HFFc6 (cell line): Measurements from ENCODE around the gene LELP1. TPM values are rescaled to one million over a fixed set of nuclear protein-coding genes. Genes with fewer than 3 reads are reported as not detected.

Experiments used
- DNase-seq: peaks from one replicate; pipeline ENCODE4 v3.0.0-alpha.2; 2018
- H3K27ac Mint-ChIP-seq: 2 replicates; pipeline ENCODE4 v1.8.0; 2020; ENCODE audit warnings: mild to moderate bottlenecking, mixed read lengths
- H3K27me3 Mint-ChIP-seq: 2 replicates; pipeline ENCODE4 v1.8.0; 2021; ENCODE audit warnings: mild to moderate bottlenecking, moderate library complexity, mixed read lengths; ENCODE audit not compliant: insufficient read depth
- H3K36me3 Mint-ChIP-seq: 2 replicates; pipeline ENCODE4 v1.8.0; 2021; ENCODE audit warnings: low read depth, mixed read lengths
- H3K4me1 Mint-ChIP-seq: 2 replicates; pipeline ENCODE4 v1.8.0; 2020; ENCODE audit warnings: low read depth, mixed read lengths
- H3K4me3 Mint-ChIP-seq: 2 replicates; pipeline ENCODE4 v1.8.0; 2020; ENCODE audit warnings: mild to moderate bottlenecking, moderate library complexity, mixed read lengths
- H3K9me3 Mint-ChIP-seq: 2 replicates; pipeline ENCODE4 v1.8.0; 2020; ENCODE audit warnings: mild to moderate bottlenecking, mixed read lengths
- CTCF ChIP-seq: fragments of 200-600 bp; sonication (generic); IDR thresholded peaks from 2 replicates; pipeline ENCODE4 v1.5.0; 2021; ENCODE audit warnings: antibody characterized with exemption, mild to moderate bottlenecking
- total RNA-seq, 6 experiments: library from RNA; stranded (reverse); fragmentation: NEBNext Ultra II Directional; extraction: Animal tissue kit (Norgen Biotek cat#: 25700); gene quantifications; 2 replicates in 1 of 6; 3 replicates in 5 of 6; pipeline ENCODE4 v1.2.3, GENCODE V29; 2021

Gene LELP1
- total RNA-seq, 6 experiments from 2014 or later, result not detected

DNA sequence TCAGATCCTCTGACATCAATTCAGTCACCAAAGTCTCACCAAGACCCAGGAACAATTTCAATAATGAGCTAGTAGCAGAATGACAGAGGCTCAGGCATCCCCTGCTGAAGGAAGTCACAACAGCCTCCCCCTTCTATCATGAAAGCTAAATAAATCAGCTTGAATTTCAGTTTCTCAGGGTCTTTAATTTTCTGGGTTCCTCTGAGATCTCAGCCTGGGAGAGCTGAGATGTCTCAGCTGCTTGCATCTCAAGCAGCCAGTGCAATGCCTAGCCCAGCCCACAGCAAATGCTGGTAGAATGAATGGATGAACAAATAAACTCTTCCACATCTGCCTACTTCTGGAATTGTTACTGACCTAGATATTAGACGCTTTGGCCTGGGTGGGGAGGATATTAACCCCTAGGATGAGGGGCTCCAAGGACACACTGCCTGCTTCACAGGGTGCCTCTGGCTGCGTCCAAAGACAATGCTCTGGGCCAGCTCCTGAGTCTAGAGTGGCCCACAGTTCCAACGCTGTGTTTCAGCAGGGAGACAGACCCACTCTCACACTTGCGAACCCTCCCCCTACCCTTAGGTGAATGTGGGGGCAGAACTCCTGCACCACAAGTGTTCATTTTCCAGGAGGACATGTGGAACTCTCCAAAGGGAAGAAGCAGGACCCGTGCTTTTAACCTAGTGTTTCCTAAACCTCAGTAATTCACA is 45.1 kb downstream of the LELP1 start:
- no peaks in the 10 kb centered on the region for H3K4me1 Mint-ChIP-seq
- no peaks in the 10 kb centered on the region for H3K9me3 Mint-ChIP-seq
- DNase-seq, result no peak
- no peaks in the 10 kb centered on the region for H3K36me3 Mint-ChIP-seq
- peaks cover 1% of the 10 kb centered on the region; the same call in 1 of the 2 replicates for H3K27me3 Mint-ChIP-seq
- no peak for TF ChIP-seq CTCF
- H3K4me3 Mint-ChIP-seq, result no peak overlapping the region
- no peak overlapping the region for H3K27ac Mint-ChIP-seq

DNA sequence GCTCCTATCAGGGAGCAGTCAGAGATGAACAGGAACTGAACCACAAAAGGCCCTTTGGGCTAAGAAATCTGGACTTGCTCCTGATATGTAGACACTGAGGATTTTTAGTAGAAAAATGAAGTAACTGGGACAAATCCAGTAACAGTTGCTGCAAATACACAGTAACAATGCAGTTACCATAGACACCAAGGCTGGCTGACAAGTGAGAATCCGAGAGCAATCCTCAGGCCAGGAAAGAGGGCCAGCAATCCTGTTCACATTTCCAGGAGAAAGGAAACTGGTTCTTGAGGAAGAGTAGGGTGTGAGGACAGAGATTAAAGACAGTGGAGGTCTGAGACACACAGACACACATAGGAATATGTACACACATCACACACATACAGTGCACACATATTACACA is 46.9 kb downstream of the LELP1 start:
- H3K9me3 Mint-ChIP-seq, result no peaks in the 10 kb centered on the region
- no peak for DNase-seq
- H3K27ac Mint-ChIP-seq, result no peak overlapping the region
- no peak overlapping the region for H3K4me3 Mint-ChIP-seq
- no peaks in the 10 kb centered on the region for H3K36me3 Mint-ChIP-seq
- H3K27me3 Mint-ChIP-seq, result peaks cover 1% of the 10 kb centered on the region; the same call in 1 of the 2 replicates
- TF ChIP-seq CTCF, result no peak
- no peaks in the 10 kb centered on the region for H3K4me1 Mint-ChIP-seq

GRCh38 chr1:153251087-153251486 is 47.9 kb downstream of the LELP1 start:
- H3K27ac Mint-ChIP-seq, result no peak overlapping the region
- no peaks in the 10 kb centered on the region for H3K36me3 Mint-ChIP-seq
- H3K9me3 Mint-ChIP-seq, result no peaks in the 10 kb centered on the region
- no peak for TF ChIP-seq CTCF
- peaks cover 1% of the 10 kb centered on the region for H3K27me3 Mint-ChIP-seq
- no peak overlapping the region for H3K4me3 Mint-ChIP-seq
- DNase-seq, result no peak
- H3K4me1 Mint-ChIP-seq, result no peaks in the 10 kb centered on the region

- Mint-ChIP-seq H3K4me1 (no peaks in the 10 kb centered on the region), H3K27ac (no peak overlapping the region), H3K27me3 (peaks cover 1% of the 10 kb centered on the region), H3K36me3 (no peaks in the 10 kb centered on the region), H3K9me3 (no peaks in the 10 kb centered on the region), H3K4me3 (no peak overlapping the region)
- TF ChIP-seq CTCF, result no peak
- DNase-seq, result no peak
Measured at GRCh38 chr1:153251562-153251961, 48.3 kb downstream of the LELP1 start.

- Mint-ChIP-seq H3K36me3 (no peaks in the 10 kb centered on the region), H3K27me3 (peaks cover 1% of the 10 kb centered on the region), H3K27ac (no peak overlapping the region), H3K4me3 (no peak overlapping the region), H3K9me3 (no peaks in the 10 kb centered on the region), H3K4me1 (no peaks in the 10 kb centered on the region)
- DNase-seq, result no peak
- no peak for TF ChIP-seq CTCF
Measured at GRCh38 chr1:153251988-153252387, 48.8 kb downstream of the LELP1 start.

GRCh38 chr1:153253076-153253475 is 49.8 kb downstream of the LELP1 start:
- Mint-ChIP-seq H3K36me3 (no peaks in the 10 kb centered on the region), H3K4me1 (no peaks in the 10 kb centered on the region), H3K27me3 (peaks cover 2% of the 10 kb centered on the region)

More at GRCh38 chr1:153253076-153253475, 49.8 kb downstream of the LELP1 start:
- no peak for DNase-seq
- no peak for TF ChIP-seq CTCF
- H3K4me3 Mint-ChIP-seq, result no peak overlapping the region
- H3K27ac Mint-ChIP-seq, result no peak overlapping the region
- H3K9me3 Mint-ChIP-seq, result no peaks in the 10 kb centered on the region
